Activated B cell treated with CpG ODN at 0.5 μM for 24 hours (primary cell): ENCODE results near the gene TMPRSS11D. TPM values are rescaled to one million over a fixed set of nuclear protein-coding genes. Genes with fewer than 3 reads are reported as not detected.

Experiments
- ATAC-seq: fragments of 200-7000 bp; cut with Tn5 transposase; one replicate; pipeline ENCODE4 v1.10.0; 2021; ENCODE audit warnings: low read depth, mild to moderate bottlenecking, moderate library complexity
- CTCF ChIA-PET: fragments of 350-600 bp; sonication (Branson Sonifier 250); formaldehyde crosslinking; loops from one replicate; lab custom pipeline; 2021; ENCODE audit warnings: antibody characterized with exemption; lab: Charles Lee
- POLR2A ChIA-PET: fragments of 350-600 bp; sonication (Branson Sonifier 250); formaldehyde crosslinking; loops from one replicate; lab custom pipeline; 2021; ENCODE audit warnings: antibody characterized with exemption; lab: Charles Lee
- DNase-seq: peaks from one replicate; pipeline ENCODE4 v3.0.0; 2022
- H3K27ac Mint-ChIP-seq: one replicate; pipeline ENCODE4 v1.8.0; 2020; ENCODE audit warnings: mixed read lengths
- H3K27me3 Mint-ChIP-seq: one replicate; pipeline ENCODE4 v1.8.0; 2021; ENCODE audit warnings: mixed read lengths
- H3K36me3 Mint-ChIP-seq: one replicate; pipeline ENCODE4 v1.8.0; 2021; ENCODE audit warnings: low read depth, mixed read lengths
- H3K4me1 Mint-ChIP-seq: one replicate; pipeline ENCODE4 v1.8.0; 2021; ENCODE audit warnings: mixed read lengths
- H3K4me3 Mint-ChIP-seq: one replicate; pipeline ENCODE4 v1.8.0; 2020; ENCODE audit warnings: mild to moderate bottlenecking, mixed read lengths
- H3K9me3 Mint-ChIP-seq: one replicate; pipeline ENCODE4 v1.8.0; 2020; ENCODE audit warnings: mixed read lengths
- CTCF ChIP-seq: fragments of 200-600 bp; IDR thresholded peaks from one replicate; pipeline ENCODE4 v1.8.0; 2022; ENCODE audit warnings: antibody characterized with exemption, mild to moderate bottlenecking
- intact Hi-C: fragments of 100-400 bp; cut with micrococcal nuclease; formaldehyde crosslinking; loops from one replicate; pipeline ENCODE4 v1.15.1; 2024
- total RNA-seq: library from RNA; stranded (reverse); gene quantifications from 2 replicates; pipeline ENCODE4 v1.2.3, GENCODE V29; 2022

The TMPRSS11D gene
- not detected in 2 replicates for total RNA-seq

GRCh38 chr4:67883902-67884301 is at the start of gene TMPRSS11D:
Gene TMPRSS11D (minus strand): TSS chr4:67884002. CDS start chr4:67883933, 69 bp downstream.
- ATAC-seq = no peak
- no peak for DNase-seq
- Mint-ChIP-seq H3K27me3 (peaks cover 6% of the 10 kb centered on the region), H3K9me3 (no peaks in the 10 kb centered on the region), H3K36me3 (no peaks in the 10 kb centered on the region), H3K4me1 (no peaks in the 10 kb centered on the region), H3K4me3 (no peak within 1 kb of the TSS), H3K27ac (no peak within 1 kb of the TSS)
- intact Hi-C loops = no loop called here
- ChIA-PET POLR2A (no interaction called here), CTCF (no interaction called here)
- TF ChIP-seq CTCF = no peak

GRCh38 chr4:67933038-67933437 is 49.2 kb upstream of the TMPRSS11D start:
- Mint-ChIP-seq H3K4me3 (no peak overlapping the region), H3K9me3 (peaks cover under 1% of the 10 kb centered on the region), H3K27me3 (peaks cover 2% of the 10 kb centered on the region), H3K36me3 (no peaks in the 10 kb centered on the region), H3K4me1 (no peaks in the 10 kb centered on the region), H3K27ac (no peak overlapping the region)
- DNase-seq (no peak), ATAC-seq (no peak)
- no peak for TF ChIP-seq CTCF
- CTCF ChIA-PET = no interaction called here
- intact Hi-C loops = no loop called here
- POLR2A ChIA-PET = no interaction called here

- H3K9me3 Mint-ChIP-seq = no peaks in the 10 kb centered on the region
- H3K4me1 Mint-ChIP-seq = no peaks in the 10 kb centered on the region
- ChIA-PET POLR2A (no interaction called here), CTCF (no interaction called here)
- no peak for DNase-seq
- H3K27me3 Mint-ChIP-seq = peaks cover 2% of the 10 kb centered on the region
- intact Hi-C loops = no loop called here
- H3K27ac Mint-ChIP-seq = no peak overlapping the region
- H3K36me3 Mint-ChIP-seq = no peaks in the 10 kb centered on the region
- TF ChIP-seq CTCF = no peak
- H3K4me3 Mint-ChIP-seq = no peak overlapping the region
- no peak for ATAC-seq
Observed at GRCh38 chr4:67931256-67931655, 47.5 kb upstream of the TMPRSS11D start.

DNA sequence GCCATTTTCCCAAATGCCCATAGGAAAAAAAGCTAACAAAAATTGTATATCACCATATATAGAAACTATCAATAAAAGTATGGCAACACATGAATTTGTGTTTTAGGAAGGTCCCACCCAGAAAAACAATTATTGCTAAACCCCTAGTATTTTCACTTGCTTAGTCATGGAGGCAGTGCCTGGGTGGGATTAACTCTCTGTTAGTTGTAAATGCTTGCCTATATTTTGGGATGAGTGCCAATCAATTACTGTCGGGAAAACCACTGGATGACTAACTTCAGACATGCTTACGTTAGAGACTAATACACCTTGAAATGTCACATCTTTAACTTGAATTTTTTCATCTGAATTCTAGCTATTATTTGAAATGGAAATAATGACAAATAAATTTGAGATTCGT is 45.6 kb upstream of the TMPRSS11D start:
- Mint-ChIP-seq H3K27me3 (peaks cover 2% of the 10 kb centered on the region), H3K27ac (no peak overlapping the region), H3K36me3 (no peaks in the 10 kb centered on the region), H3K4me3 (no peak overlapping the region), H3K4me1 (no peaks in the 10 kb centered on the region), H3K9me3 (peaks cover 2% of the 10 kb centered on the region)
- TF ChIP-seq CTCF = no peak
- intact Hi-C loops = no loop called here
- POLR2A ChIA-PET = no interaction called here
- ATAC-seq = no peak
- CTCF ChIA-PET = no interaction called here
- no peak for DNase-seq

- POLR2A ChIA-PET = no interaction called here
- TF ChIP-seq CTCF = no peak
Observed at GRCh38 chr4:67928546-67928945, 44.7 kb upstream of the TMPRSS11D start.

More at GRCh38 chr4:67928546-67928945, 44.7 kb upstream of the TMPRSS11D start:
- no peak overlapping the region for H3K4me3 Mint-ChIP-seq
- no peaks in the 10 kb centered on the region for H3K36me3 Mint-ChIP-seq
- H3K27ac Mint-ChIP-seq = no peak overlapping the region
- DNase-seq (no peak), ATAC-seq (no peak)
- CTCF ChIA-PET = no interaction called here
- H3K9me3 Mint-ChIP-seq = peaks cover 7% of the 10 kb centered on the region
- peaks cover 2% of the 10 kb centered on the region for H3K27me3 Mint-ChIP-seq
- intact Hi-C loops = no loop called here
- H3K4me1 Mint-ChIP-seq = no peaks in the 10 kb centered on the region
